Gastroesophageal sphincter (tissue), 4 donors: ENCODE measurements around the gene OTUD3. TPM values are rescaled to one million over a fixed set of nuclear protein-coding genes. Genes with fewer than 3 reads are reported as not detected.
"Not testable (repeated sequence)": the region's sequence is repeated elsewhere in the genome, so short reads cannot be mapped to it uniquely, and the experiment has no call there.

ENCODE experiments used
- ATAC-seq: fragments of 150-250 bp; one replicate; pipeline ENCODE4 v1.9.1; 2016; ENCODE audit warnings: mild to moderate bottlenecking, moderate library complexity
- H3K27ac ChIP-seq, 4 donors: fragments of 200-600 bp; sonication (generic) in 3 of 4; 1 replicate in 3 of 4; 2 replicates in 1 of 4; pipeline ENCODE4 v1.5.1; 2016 to 2019
- H3K27me3 ChIP-seq: fragments of 200-600 bp; sonication (generic); one replicate; pipeline ENCODE4 v1.5.1; 2019
- H3K36me3 ChIP-seq, 2 donors: fragments of 200-600 bp; sonication (generic); one replicate each; pipeline ENCODE4 v1.5.1; 2019; ENCODE audit warnings: control low read depth in 1 of 2
- H3K4me1 ChIP-seq, 3 donors: fragments of 200-600 bp; sonication (generic); 1 replicate in 2 of 3; 2 replicates in 1 of 3; pipeline ENCODE4 v1.5.1; 2016 to 2019; ENCODE audit warnings: control low read depth in 2 of 3
- H3K4me3 ChIP-seq, 2 donors: fragments of 200-600 bp; sonication (generic); one replicate each; pipeline ENCODE4 v1.5.1; 2019; ENCODE audit warnings: mild to moderate bottlenecking in 1 of 2, moderate library complexity in 1 of 2
- H3K9me3 ChIP-seq, 3 donors: fragments of 200-600 bp; sonication (generic); one replicate each; pipeline ENCODE4 v1.5.1; 2017 to 2019; ENCODE audit warnings: control low read depth in 2 of 3
- EP300 ChIP-seq: sonication (generic); formaldehyde crosslinking; IDR thresholded peaks from one replicate; pipeline ENCODE4 v1.6.1; 2017; ENCODE audit warnings: antibody characterized with exemption, mild to moderate bottlenecking
- POLR2A ChIP-seq, 2 donors: fragments of 450-650 bp; IDR thresholded peaks; one replicate each; pipeline ENCODE4 v1.6.1; 2017; ENCODE audit warnings: antibody characterized with exemption in 2 of 2, mild to moderate bottlenecking in 2 of 2, moderate library complexity in 1 of 2
- POLR2AphosphoS5 ChIP-seq: sonication (generic); formaldehyde crosslinking; IDR thresholded peaks from one replicate; pipeline ENCODE4 v1.6.1; 2017; ENCODE audit warnings: antibody characterized with exemption
- WGBS, 2 donors: methylation state at CpG; one replicate each; pipeline ENCODE4 v1.1.5; 2018; ENCODE audit warnings: low coverage in 1 of 2; 5-methylcytosine and 5-hydroxymethylcytosine counted together
- total RNA-seq, 4 donors: library from RNA; depleted of rRNA; stranded (reverse); fragments of >200 nt; gene quantifications; one replicate each; pipeline ENCODE4 v1.1.0, GENCODE V29; 2016
- TF ChIP-seq, protein P1 (sequence below), 4 experiments: fragments of 200-600 bp in 2 of 4; fragments of 450-650 bp in 2 of 4; sonication (generic) in 1 of 4; IDR thresholded peaks; one replicate each; pipeline ENCODE4 v1.5.1; 2017 to 2019; ENCODE audit warnings: antibody characterized with exemption in 4 of 4, mild to moderate bottlenecking in 2 of 4, moderate library complexity in 2 of 4

The OTUD3 gene
- total RNA-seq, 4 donors from 2014 or later = 6.2 to 9.0 (median 7.9) TPM

GRCh38 chr1:19925342-19926070, 43.3 kb downstream of the OTUD3 start:
- peaks cover 12% of the 10 kb centered on the region for H3K27me3 ChIP-seq
- no peak for TF ChIP-seq EP300
- TF ChIP-seq POLR2AphosphoS5 = no peak
- TF ChIP-seq, protein P1, sequence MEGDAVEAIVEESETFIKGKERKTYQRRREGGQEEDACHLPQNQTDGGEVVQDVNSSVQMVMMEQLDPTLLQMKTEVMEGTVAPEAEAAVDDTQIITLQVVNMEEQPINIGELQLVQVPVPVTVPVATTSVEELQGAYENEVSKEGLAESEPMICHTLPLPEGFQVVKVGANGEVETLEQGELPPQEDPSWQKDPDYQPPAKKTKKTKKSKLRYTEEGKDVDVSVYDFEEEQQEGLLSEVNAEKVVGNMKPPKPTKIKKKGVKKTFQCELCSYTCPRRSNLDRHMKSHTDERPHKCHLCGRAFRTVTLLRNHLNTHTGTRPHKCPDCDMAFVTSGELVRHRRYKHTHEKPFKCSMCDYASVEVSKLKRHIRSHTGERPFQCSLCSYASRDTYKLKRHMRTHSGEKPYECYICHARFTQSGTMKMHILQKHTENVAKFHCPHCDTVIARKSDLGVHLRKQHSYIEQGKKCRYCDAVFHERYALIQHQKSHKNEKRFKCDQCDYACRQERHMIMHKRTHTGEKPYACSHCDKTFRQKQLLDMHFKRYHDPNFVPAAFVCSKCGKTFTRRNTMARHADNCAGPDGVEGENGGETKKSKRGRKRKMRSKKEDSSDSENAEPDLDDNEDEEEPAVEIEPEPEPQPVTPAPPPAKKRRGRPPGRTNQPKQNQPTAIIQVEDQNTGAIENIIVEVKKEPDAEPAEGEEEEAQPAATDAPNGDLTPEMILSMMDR (IDR thresholded peaks at IDR 0.05) = no peak
- H3K9me3 ChIP-seq = peaks cover 0 to 2% (median 0%) of the 10 kb centered on the region in 3 donors
- 73% methylated on average over 5 of the region's 7 CpGs; no CpG with 5 or more reads in 1 of the 2 donors for WGBS, 2 donors
- no peak overlapping the region for H3K4me3 ChIP-seq
- H3K4me1 ChIP-seq = no peaks in the 10 kb centered on the region
- no peak overlapping the region for H3K27ac ChIP-seq
- no peak for ATAC-seq
- no peaks in the 10 kb centered on the region for H3K36me3 ChIP-seq

GRCh38 chr1:19926296-19927129, 44.3 kb downstream of the OTUD3 start:
- no peak overlapping the region for H3K4me3 ChIP-seq
- no peak overlapping the region for H3K27ac ChIP-seq
- WGBS, 2 donors = 62 to 74% methylated on average over 4 to 5 of the region's 8 CpGs
- peaks cover 0 to 12% (median 0%) of the 10 kb centered on the region in 3 donors for H3K9me3 ChIP-seq
- no peaks in the 10 kb centered on the region for H3K36me3 ChIP-seq
- no peak for ATAC-seq
- peaks cover 12% of the 10 kb centered on the region for H3K27me3 ChIP-seq
- no peaks in the 10 kb centered on the region for H3K4me1 ChIP-seq
- TF ChIP-seq, protein P1 (IDR thresholded peaks at IDR 0.05) = no peak
- TF ChIP-seq EP300 = no peak
- no peak for TF ChIP-seq POLR2AphosphoS5
- no peak for TF ChIP-seq POLR2A (IDR thresholded peaks at IDR 0.05)

DNA sequence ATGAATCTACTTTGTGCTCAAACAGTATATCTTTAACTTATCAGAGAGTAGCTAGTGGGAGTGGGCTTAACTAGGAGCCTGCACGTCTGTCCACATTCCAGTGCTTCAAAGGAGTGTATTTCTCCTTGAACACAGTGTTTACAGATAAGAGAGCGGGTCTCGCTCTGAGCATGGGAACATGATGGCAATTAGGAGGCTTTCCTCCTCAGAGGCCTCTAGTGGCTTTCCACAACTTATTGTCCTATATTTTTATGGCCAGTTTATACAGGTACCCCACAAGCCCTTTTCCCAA, 44.9 kb downstream of the OTUD3 start:
- H3K4me3 ChIP-seq = not testable (repeated sequence)

GRCh38 chr1:19932866-19933265, 50.7 kb downstream of the OTUD3 start:
- no peaks in the 10 kb centered on the region for H3K36me3 ChIP-seq
- TF ChIP-seq EP300 (no peak), POLR2AphosphoS5 (no peak), POLR2A (IDR thresholded peaks at IDR 0.05) (no peak)
- TF ChIP-seq, protein P1 (IDR thresholded peaks at IDR 0.05) = no peak
- no peak overlapping the region for H3K27ac ChIP-seq
- 0 to 60% methylated on average over 1 of the region's 1 CpG for WGBS, 2 donors
- no peaks in the 10 kb centered on the region for H3K4me1 ChIP-seq
- H3K4me3 ChIP-seq = no peak overlapping the region
- H3K9me3 ChIP-seq = peaks cover 0 to 27% (median 0%) of the 10 kb centered on the region in 3 donors
- ATAC-seq = no peak
- no peaks in the 10 kb centered on the region for H3K27me3 ChIP-seq

More for the DNA sequence above, 44.9 kb downstream of the OTUD3 start:
- H3K9me3 ChIP-seq = peaks cover 0 to 18% (median 0%) of the 10 kb centered on the region in 3 donors
- not testable (repeated sequence) for ATAC-seq, H3K36me3 ChIP-seq, H3K4me1 ChIP-seq, H3K27ac ChIP-seq
- 45 to 63% methylated on average over 3 of the region's 3 CpGs for WGBS, 2 donors
- peaks cover 12% of the 10 kb centered on the region for H3K27me3 ChIP-seq

- Histone ChIP-seq H3K36me3 (no peaks in the 10 kb centered on the region), H3K27me3 (no peaks in the 10 kb centered on the region), H3K9me3 (peaks cover 0 to 27% (median 0%) of the 10 kb centered on the region in 3 donors), H3K4me3 (no peak overlapping the region), H3K4me1 (no peaks in the 10 kb centered on the region), H3K27ac (no peak overlapping the region)
- ATAC-seq = no peak
- TF ChIP-seq POLR2AphosphoS5 (no peak), EP300 (no peak)
- WGBS, 2 donors = 85 to 93% methylated on average over 5 to 6 of the region's 7 CpGs
Measured at GRCh38 chr1:19934336-19934735, 52.1 kb downstream of the OTUD3 start.
